Erythroblast (primary cell): ENCODE data around the gene CHST12.
A peak's percentile ranks its signal among the peaks of the same experiment; 100 is the strongest.

Source experiments
- DNase-seq, 2 experiments: peaks; one replicate each; lab custom pipeline; 2025; lab: John Stamatoyannopoulos, UW
- GATA1 ChIP-seq: IDR thresholded peaks from 2 replicates; pipeline ENCODE4 v1.6.1; 2011; ENCODE audit warnings: low read depth, mild to moderate bottlenecking, control low read depth, low read length, moderate library complexity
- POLR2A ChIP-seq: IDR thresholded peaks from 2 replicates; pipeline ENCODE4 v1.6.1; 2011; ENCODE audit warnings: mild to moderate bottlenecking, low read length

The CHST12 gene

GRCh38 chr7:2476298-2476697 is 72.9 kb downstream of the CHST12 start, which contains the start of gene GRIFIN:
TSS of gene GRIFIN (minus strand) at chr7:2476398. CDS start at chr7:2476383, 15 bp downstream.
- TF ChIP-seq POLR2A (no peak), GATA1 (no peak)
- no peak for DNase-seq

- no peak for TF ChIP-seq POLR2A
- TF ChIP-seq GATA1, result no peak
- no peak for DNase-seq
Measured at GRCh38 chr7:2476776-2477446, 73.5 kb downstream of the CHST12 start.

GRCh38 chr7:2477447-2478398 is 74.3 kb downstream of the CHST12 start:
- TF ChIP-seq GATA1 (no peak), POLR2A (no peak)
- peak; percentile 37 to 43 for DNase-seq

GRCh38 chr7:2478399-2478785 is 75.0 kb downstream of the CHST12 start:
- no peak for DNase-seq
- no peak for TF ChIP-seq GATA1
- no peak for TF ChIP-seq POLR2A

- TF ChIP-seq POLR2A (no peak), GATA1 (no peak)
- no peak for DNase-seq
Measured at GRCh38 chr7:2478800-2479199, 75.4 kb downstream of the CHST12 start.

- no peak for TF ChIP-seq GATA1
- TF ChIP-seq POLR2A, result no peak
- DNase-seq, result no peak
Measured at GRCh38 chr7:2479276-2480069, 76.1 kb downstream of the CHST12 start.

GRCh38 chr7:2480070-2480408 is 76.6 kb downstream of the CHST12 start:
- DNase-seq, result no peak
- TF ChIP-seq POLR2A (no peak), GATA1 (no peak)

GRCh38 chr7:2481195-2481594 is 77.8 kb downstream of the CHST12 start:
- no peak for TF ChIP-seq GATA1
- TF ChIP-seq POLR2A, result no peak
- no peak for DNase-seq

- DNase-seq, result peak in 1 of 2 experiments; percentile 31
- no peak for TF ChIP-seq POLR2A
- TF ChIP-seq GATA1, result no peak
Measured at GRCh38 chr7:2482725-2483451, 79.5 kb downstream of the CHST12 start.

- no peak for DNase-seq
- TF ChIP-seq GATA1 (no peak), POLR2A (no peak)
Measured at GRCh38 chr7:2483494-2483893, 80.1 kb downstream of the CHST12 start.

- DNase-seq, result no peak
- no peak for TF ChIP-seq GATA1
- TF ChIP-seq POLR2A, result no peak
Measured at GRCh38 chr7:2484868-2485267, 81.5 kb downstream of the CHST12 start.

- no peak for TF ChIP-seq POLR2A
- no peak for TF ChIP-seq GATA1
- no peak for DNase-seq
Measured at GRCh38 chr7:2487586-2488271, 84.3 kb downstream of the CHST12 start.
